Neural progenitor cell (in vitro differentiated cells): ENCODE results near the gene LILRA5. TPM values are rescaled to one million over a fixed set of nuclear protein-coding genes. Genes with fewer than 3 reads are reported as not detected.
"Not testable (repeated sequence)": the region's sequence is repeated elsewhere in the genome, so short reads cannot be mapped to it uniquely, and the experiment has no call there.

Experiments
- DNase-seq: peaks from one replicate; pipeline ENCODE4 v3.0.0-alpha.2; 2016; ENCODE audit warnings: low spot score
- H2AFZ ChIP-seq: fragments of 200-600 bp; sonication (generic); replicated peaks from 2 replicates; pipeline ENCODE4 v1.6.1; 2016; ENCODE audit warnings: antibody characterized with exemption
- H3F3A ChIP-seq: fragments of 200-600 bp; sonication (generic); 2 replicates; pipeline ENCODE4 v1.6.1; 2016; ENCODE audit warnings: antibody characterized with exemption, low read depth
- H3K27ac ChIP-seq: fragments of 200-600 bp; sonication (generic); 2 replicates; pipeline ENCODE4 v1.5.1; 2016; ENCODE audit warnings: mild to moderate bottlenecking
- H3K27me3 ChIP-seq: fragments of 200-600 bp; sonication (generic); 2 replicates; pipeline ENCODE4 v1.6.1; 2016; ENCODE audit warnings: mild to moderate bottlenecking, moderate library complexity
- H3K36me3 ChIP-seq: fragments of 200-600 bp; sonication (generic); 2 replicates; pipeline ENCODE4 v1.5.1; 2016
- H3K4me1 ChIP-seq: fragments of 200-600 bp; sonication (generic); 2 replicates; pipeline ENCODE4 v1.6.1; 2016; ENCODE audit warnings: mixed run types
- H3K4me2 ChIP-seq: fragments of 200-600 bp; sonication (generic); 2 replicates; pipeline ENCODE4 v1.6.1; 2016
- H3K4me3 ChIP-seq: fragments of 200-600 bp; sonication (generic); 2 replicates; pipeline ENCODE4 v1.5.1; 2016
- H3K79me2 ChIP-seq: fragments of 200-600 bp; sonication (generic); 2 replicates; pipeline ENCODE4 v1.6.1; 2016; ENCODE audit warnings: low read depth
- H3K9ac ChIP-seq: fragments of 200-600 bp; sonication (generic); 2 replicates; pipeline ENCODE4 v1.6.1; 2016
- H3K9me3 ChIP-seq: fragments of 200-600 bp; sonication (generic); 2 replicates; pipeline ENCODE4 v1.5.1; 2016; ENCODE audit warnings: low read depth
- H4K20me1 ChIP-seq: fragments of 200-600 bp; sonication (generic); 2 replicates; pipeline ENCODE4 v1.6.1; 2016; ENCODE audit warnings: low read depth
- H3K27ac Mint-ChIP-seq: 3 replicates; pipeline ENCODE4 v1.8.0; 2021; ENCODE audit warnings: mixed read lengths
- H3K27me3 Mint-ChIP-seq: 2 replicates; pipeline ENCODE4 v1.8.0; 2022; ENCODE audit warnings: low read depth, mild to moderate bottlenecking, inconsistent platforms, moderate library complexity, mixed read lengths; ENCODE audit not compliant: insufficient read depth
- H3K36me3 Mint-ChIP-seq: 3 replicates; pipeline ENCODE4 v1.8.0; 2021; ENCODE audit warnings: mixed read lengths
- H3K4me1 Mint-ChIP-seq: 3 replicates; pipeline ENCODE4 v1.8.0; 2021; ENCODE audit warnings: mixed read lengths
- H3K4me3 Mint-ChIP-seq: 3 replicates; pipeline ENCODE4 v1.8.0; 2021; ENCODE audit warnings: mild to moderate bottlenecking, moderate library complexity, mixed read lengths
- H3K9me3 Mint-ChIP-seq: 3 replicates; pipeline ENCODE4 v1.8.0; 2020; ENCODE audit warnings: mixed read lengths
- EZH2 ChIP-seq: fragments of 200-600 bp; sonication (generic); IDR thresholded peaks from 2 replicates; pipeline ENCODE4 v1.6.1; 2017; ENCODE audit warnings: antibody characterized with exemption, mild to moderate bottlenecking, moderate library complexity
- EZH2phosphoT487 ChIP-seq: fragments of 200-600 bp; sonication (generic); IDR thresholded peaks from 2 replicates; pipeline ENCODE4 v1.6.1; 2017; ENCODE audit warnings: antibody characterized with exemption
- total RNA-seq: library from RNA; depleted of rRNA; stranded (reverse); fragments of >200 nt; gene quantifications from 2 replicates; pipeline ENCODE4 v1.2.3, GENCODE V29; 2015; ENCODE audit warnings: low replicate concordance
- TF ChIP-seq, protein P1 (sequence below): fragments of 200-600 bp; sonication (generic); IDR thresholded peaks from 2 replicates; pipeline ENCODE4 v1.5.1; 2017; ENCODE audit warnings: antibody characterized with exemption, mild to moderate bottlenecking

The LILRA5 gene
- total RNA-seq, 1 donor from 2014 or later: not detected

DNA sequence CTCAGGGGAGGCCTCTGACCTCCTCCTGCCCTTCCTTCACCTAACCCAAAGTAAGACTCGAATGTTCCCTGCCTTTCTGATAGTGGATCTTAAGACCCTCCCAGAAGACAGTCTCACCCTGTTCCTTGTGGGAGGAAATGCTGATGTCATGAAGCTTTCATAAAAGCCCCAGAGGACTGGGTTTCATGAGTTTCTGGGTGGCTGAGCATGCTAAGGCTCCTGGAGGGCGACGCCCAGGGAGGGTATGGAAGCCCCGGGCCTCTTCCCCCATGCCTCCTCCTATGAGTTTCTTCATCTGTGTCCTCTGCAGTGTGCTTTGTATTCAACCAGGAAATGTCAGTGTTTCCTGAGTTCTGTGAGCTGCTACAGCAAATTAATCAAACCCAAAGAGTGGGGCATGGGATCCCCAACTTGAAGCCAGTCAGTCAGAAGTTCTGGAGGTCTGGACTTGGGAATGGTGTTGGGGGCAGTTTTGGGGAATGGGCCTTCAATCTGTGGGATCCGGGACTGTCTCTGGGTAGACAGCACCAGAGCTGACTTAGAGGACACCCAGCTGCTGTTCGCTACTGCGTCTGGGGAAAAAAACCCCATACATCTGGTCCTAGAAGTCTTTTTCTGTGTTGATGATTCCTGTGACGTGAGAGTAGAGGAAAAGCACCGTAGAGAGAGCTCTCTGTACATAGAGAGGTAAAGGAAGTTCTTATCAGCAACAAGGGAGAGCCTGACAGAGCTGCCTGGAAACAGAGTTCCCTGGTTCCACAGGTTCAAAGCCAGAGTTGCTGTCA, 30.1 kb downstream of the LILRA5 start:
- Histone ChIP-seq H3K9ac (no peak overlapping the region), H3K9me3 (no peaks in the 10 kb centered on the region), H3F3A (no peaks in the 10 kb centered on the region), H2AFZ (no peak overlapping the region), H3K27ac (no peak overlapping the region), H4K20me1 (no peaks in the 10 kb centered on the region), H3K27me3 (peaks cover 6% of the 10 kb centered on the region), H3K79me2 (no peaks in the 10 kb centered on the region), H3K4me1 (no peaks in the 10 kb centered on the region), H3K4me3 (no peak overlapping the region), H3K4me2 (no peak overlapping the region), H3K36me3 (no peaks in the 10 kb centered on the region)
- no peak overlapping the region for H3K27ac Mint-ChIP-seq
- no peak for TF ChIP-seq EZH2phosphoT487
- no peak for TF ChIP-seq EZH2
- TF ChIP-seq, protein P1, sequence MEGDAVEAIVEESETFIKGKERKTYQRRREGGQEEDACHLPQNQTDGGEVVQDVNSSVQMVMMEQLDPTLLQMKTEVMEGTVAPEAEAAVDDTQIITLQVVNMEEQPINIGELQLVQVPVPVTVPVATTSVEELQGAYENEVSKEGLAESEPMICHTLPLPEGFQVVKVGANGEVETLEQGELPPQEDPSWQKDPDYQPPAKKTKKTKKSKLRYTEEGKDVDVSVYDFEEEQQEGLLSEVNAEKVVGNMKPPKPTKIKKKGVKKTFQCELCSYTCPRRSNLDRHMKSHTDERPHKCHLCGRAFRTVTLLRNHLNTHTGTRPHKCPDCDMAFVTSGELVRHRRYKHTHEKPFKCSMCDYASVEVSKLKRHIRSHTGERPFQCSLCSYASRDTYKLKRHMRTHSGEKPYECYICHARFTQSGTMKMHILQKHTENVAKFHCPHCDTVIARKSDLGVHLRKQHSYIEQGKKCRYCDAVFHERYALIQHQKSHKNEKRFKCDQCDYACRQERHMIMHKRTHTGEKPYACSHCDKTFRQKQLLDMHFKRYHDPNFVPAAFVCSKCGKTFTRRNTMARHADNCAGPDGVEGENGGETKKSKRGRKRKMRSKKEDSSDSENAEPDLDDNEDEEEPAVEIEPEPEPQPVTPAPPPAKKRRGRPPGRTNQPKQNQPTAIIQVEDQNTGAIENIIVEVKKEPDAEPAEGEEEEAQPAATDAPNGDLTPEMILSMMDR: no peak
- no peaks in the 10 kb centered on the region for H3K36me3 Mint-ChIP-seq
- H3K9me3 Mint-ChIP-seq: no peaks in the 10 kb centered on the region
- H3K4me3 Mint-ChIP-seq: no peak overlapping the region
- peaks cover 5% of the 10 kb centered on the region for H3K27me3 Mint-ChIP-seq
- H3K4me1 Mint-ChIP-seq: no peaks in the 10 kb centered on the region
- no peak for DNase-seq

DNA sequence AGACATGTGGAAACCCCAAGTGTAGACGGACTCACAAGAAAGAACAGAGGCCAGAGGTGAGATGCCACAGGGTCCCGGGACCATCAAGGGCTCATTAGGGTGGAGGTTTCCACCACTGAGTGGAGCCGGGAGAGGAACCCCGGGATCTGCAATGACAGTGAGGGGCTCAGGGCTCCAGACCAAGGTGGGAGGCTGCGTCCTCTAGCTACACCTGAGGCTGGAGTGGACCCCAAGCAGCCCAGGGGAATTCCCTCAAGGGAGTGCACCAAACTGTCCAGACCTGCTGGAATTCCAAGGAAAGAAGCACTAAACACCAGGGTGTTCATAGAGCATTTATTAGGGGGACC, 31.3 kb downstream of the LILRA5 start:
- not testable (repeated sequence) for H3K9me3 Mint-ChIP-seq, H3K27me3 Mint-ChIP-seq

DNA sequence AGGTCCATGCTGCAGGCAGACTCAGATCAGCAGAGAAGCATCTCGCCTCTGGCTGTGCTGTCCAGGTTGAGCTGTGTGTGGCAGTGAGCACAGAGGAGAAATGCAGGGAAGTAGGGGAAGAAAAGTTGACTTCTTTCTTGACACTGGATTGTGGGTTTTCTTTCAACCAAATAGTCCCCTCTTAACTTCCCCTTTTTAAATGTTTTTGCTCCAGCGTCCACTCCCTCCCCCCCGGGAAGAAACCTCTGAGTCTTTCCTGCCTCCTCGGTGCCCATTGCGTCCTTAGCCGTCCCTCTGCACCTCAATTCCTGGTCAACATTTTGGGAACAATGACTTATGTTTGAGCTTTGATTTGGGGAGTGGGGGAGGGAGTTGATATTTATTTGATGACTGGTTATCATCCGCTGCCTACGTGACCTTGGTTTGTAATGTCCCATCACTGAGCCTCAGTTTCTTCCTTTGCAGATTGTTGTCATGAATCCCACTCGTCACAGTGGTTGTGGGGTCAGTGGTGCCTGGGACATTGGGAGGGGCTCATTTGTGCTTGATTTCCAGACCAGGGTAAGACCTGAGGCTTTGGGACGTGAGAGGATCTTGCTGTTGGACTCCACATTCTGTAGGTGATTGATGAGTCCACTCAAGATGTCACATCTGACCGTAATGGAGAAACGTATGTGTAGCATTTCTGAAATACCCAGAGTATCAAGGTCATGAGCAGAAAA, 31.8 kb downstream of the LILRA5 start, which contains the start of gene LILRB2:
Gene LILRB2, minus strand, starts transcription at position 104 of the 722 bp plus-strand sequence. CDS start 614 bp downstream, outside the sequence.
- Mint-ChIP-seq H3K4me3 (no peak within 1 kb of the TSS), H3K27ac (no peak within 1 kb of the TSS), H3K36me3 (no peaks in the 10 kb centered on the region), H3K9me3 (no peaks in the 10 kb centered on the region), H3K27me3 (peaks cover 5% of the 10 kb centered on the region), H3K4me1 (no peaks in the 10 kb centered on the region)
- Histone ChIP-seq H4K20me1 (no peaks in the 10 kb centered on the region), H3K36me3 (no peaks in the 10 kb centered on the region), H2AFZ (no peak within 1 kb of the TSS), H3K4me3 (no peak within 1 kb of the TSS), H3K27me3 (peaks cover 6% of the 10 kb centered on the region), H3K4me2 (no peak within 1 kb of the TSS), H3K79me2 (no peaks in the 10 kb centered on the region), H3F3A (no peaks in the 10 kb centered on the region), H3K4me1 (no peaks in the 10 kb centered on the region), H3K27ac (no peak within 1 kb of the TSS), H3K9me3 (no peaks in the 10 kb centered on the region), H3K9ac (no peak within 1 kb of the TSS)
- TF ChIP-seq EZH2phosphoT487 (no peak), EZH2 (no peak)
- TF ChIP-seq, protein P1: no peak
- DNase-seq: no peak

More for the DNA sequence above, 31.3 kb downstream of the LILRA5 start:
- not testable (repeated sequence) for H3K27ac ChIP-seq, H3K79me2 ChIP-seq, H3K27me3 ChIP-seq, H3F3A ChIP-seq, DNase-seq, H3K4me2 ChIP-seq, H2AFZ ChIP-seq, H3K9me3 ChIP-seq, H3K36me3 ChIP-seq, H3K36me3 Mint-ChIP-seq, H3K4me1 ChIP-seq, H4K20me1 ChIP-seq, H3K4me3 Mint-ChIP-seq, H3K4me1 Mint-ChIP-seq, H3K4me3 ChIP-seq, H3K9ac ChIP-seq, H3K27ac Mint-ChIP-seq

DNA sequence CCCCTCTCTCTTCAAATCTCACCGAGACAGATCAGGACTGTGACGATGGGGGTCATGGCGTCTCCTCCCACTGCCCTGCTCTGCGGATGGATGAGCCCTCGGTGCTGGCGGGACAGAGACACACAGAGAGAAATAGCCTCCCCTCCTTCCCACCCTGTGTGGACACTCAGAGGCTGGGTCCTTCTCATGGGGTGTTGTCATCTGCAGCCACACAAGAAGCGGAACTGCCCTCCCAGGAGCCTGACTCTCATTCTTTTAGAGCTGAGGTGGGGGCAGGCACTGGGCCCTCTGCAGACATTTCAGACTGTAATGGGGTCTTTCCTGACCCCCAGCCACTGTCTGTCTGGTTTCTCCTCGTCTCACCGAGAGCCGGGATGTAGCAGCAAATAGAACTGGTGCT, 32.5 kb downstream of the LILRA5 start:
- H3K9me3 ChIP-seq, H3K4me3 ChIP-seq, H3K79me2 ChIP-seq, DNase-seq, H3K9me3 Mint-ChIP-seq, H3K4me1 Mint-ChIP-seq, H3K27ac Mint-ChIP-seq, H2AFZ ChIP-seq, H3F3A ChIP-seq, H3K36me3 Mint-ChIP-seq, H3K4me3 Mint-ChIP-seq, H3K4me2 ChIP-seq, H3K27me3 Mint-ChIP-seq, H3K27me3 ChIP-seq, H3K9ac ChIP-seq, H4K20me1 ChIP-seq, H3K27ac ChIP-seq, H3K36me3 ChIP-seq, H3K4me1 ChIP-seq: not testable (repeated sequence)

DNA sequence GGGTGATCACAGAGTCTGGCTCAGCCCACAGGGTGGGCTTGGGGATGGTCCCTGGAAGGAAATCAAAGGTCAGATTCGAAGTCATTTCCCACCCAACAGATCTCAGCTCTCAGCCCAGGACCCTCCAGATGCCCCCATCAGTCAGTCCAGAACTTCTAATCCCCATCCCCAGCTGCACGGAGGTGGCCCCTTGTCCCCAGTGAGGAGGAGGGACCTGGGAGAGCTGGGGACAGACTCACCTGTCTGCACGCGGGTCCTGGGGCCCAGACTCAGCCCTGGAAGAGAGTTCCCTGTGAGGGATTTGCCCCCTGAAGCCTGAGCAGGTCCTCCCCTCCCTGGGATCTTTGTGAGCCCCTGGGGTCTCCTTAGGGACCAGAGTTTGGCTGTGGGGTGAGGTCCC, 32.9 kb downstream of the LILRA5 start:
- H3K9ac ChIP-seq, H3K9me3 Mint-ChIP-seq, DNase-seq, H3K4me1 ChIP-seq, H3K4me3 Mint-ChIP-seq, H3K9me3 ChIP-seq, H3K36me3 ChIP-seq, H3K36me3 Mint-ChIP-seq, H3K4me1 Mint-ChIP-seq, H2AFZ ChIP-seq, H3K27ac Mint-ChIP-seq, H3K4me3 ChIP-seq, H3F3A ChIP-seq, H3K27me3 ChIP-seq, H3K27ac ChIP-seq, H3K4me2 ChIP-seq, H3K27me3 Mint-ChIP-seq, H3K79me2 ChIP-seq, H4K20me1 ChIP-seq: not testable (repeated sequence)
